Activated CD4-positive, CD25-positive, alpha-beta regulatory T cell treated with anti-CD3 and anti-CD28 coated beads, Interleukin-2, amount 50 U/mL, for 16 hours (primary cell): Measurements from ENCODE around the gene SPI1.

Experiments used
- DNase-seq: peaks from one replicate; pipeline ENCODE4 v3.0.0-alpha.2; 2020; ENCODE audit warnings: low read depth, low spot score

Gene SPI1

GRCh38 chr11:47406896-47407745 lies 28.8 kb upstream of the SPI1 start:
- no peak for DNase-seq

GRCh38 chr11:47403571-47403970 lies 25.2 kb upstream of the SPI1 start:
- no peak for DNase-seq

GRCh38 chr11:47403135-47403534 lies 24.8 kb upstream of the SPI1 start:
- no peak for DNase-seq

- DNase-seq, result no peak
Measured at GRCh38 chr11:47400768-47401279, 22.5 kb upstream of the SPI1 start.

GRCh38 chr11:47399860-47400767 lies 21.8 kb upstream of the SPI1 start:
- DNase-seq, result no peak

DNA sequence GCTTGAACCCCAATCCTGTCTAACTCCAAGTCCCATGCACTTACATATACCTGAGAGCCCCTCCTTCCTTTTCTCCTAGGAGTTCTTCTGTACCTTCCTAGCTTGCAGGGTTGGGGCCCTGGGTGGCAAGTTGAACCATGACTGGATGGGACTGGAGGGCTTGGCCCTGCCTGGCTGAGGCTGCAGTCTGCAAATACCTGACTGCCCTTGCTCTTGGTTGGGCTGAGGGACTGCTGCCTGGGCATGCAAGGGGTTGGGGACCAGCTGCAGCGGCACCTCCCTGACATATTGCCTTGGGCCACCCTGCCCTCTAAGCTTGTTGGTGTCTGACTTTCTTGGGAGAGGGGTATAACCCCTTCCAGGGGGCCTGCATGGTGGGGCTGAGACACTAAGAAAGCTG lies 20.2 kb upstream of the SPI1 start:
- DNase-seq, result no peak

DNA sequence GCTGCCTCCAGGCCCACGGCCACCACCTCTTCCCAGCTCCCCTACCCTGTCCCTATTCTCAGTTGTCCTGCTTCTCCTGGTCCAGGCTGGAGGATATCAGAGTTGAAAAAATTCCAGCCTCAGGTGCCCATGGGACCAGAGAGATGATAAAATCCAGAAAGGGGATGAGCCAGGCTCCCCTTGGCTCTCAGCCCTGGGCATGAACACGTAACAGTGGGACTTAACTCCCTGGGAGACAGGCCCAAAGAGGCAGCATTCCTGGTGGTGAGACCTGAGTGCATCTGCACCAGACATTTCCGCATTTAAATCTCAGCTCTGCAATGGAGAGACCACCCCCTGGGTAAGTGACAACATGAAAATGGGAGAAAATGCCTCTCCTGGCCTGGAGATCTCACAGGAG lies 19.7 kb upstream of the SPI1 start:
- DNase-seq, result no peak

DNA sequence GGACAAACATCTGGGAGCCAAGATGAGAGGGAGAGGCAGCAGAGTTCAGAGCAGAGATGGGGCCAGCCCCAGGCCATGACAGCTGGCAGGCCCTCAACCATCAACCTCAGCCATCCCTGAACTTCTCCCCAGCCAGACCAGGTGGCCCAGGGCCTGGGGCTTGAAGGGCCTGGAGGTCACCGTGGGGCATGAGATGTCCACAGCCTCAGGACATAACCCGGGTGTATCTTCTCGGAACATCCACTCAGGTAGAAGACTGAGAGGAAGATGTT lies 17.6 kb upstream of the SPI1 start:
- no peak for DNase-seq

DNA sequence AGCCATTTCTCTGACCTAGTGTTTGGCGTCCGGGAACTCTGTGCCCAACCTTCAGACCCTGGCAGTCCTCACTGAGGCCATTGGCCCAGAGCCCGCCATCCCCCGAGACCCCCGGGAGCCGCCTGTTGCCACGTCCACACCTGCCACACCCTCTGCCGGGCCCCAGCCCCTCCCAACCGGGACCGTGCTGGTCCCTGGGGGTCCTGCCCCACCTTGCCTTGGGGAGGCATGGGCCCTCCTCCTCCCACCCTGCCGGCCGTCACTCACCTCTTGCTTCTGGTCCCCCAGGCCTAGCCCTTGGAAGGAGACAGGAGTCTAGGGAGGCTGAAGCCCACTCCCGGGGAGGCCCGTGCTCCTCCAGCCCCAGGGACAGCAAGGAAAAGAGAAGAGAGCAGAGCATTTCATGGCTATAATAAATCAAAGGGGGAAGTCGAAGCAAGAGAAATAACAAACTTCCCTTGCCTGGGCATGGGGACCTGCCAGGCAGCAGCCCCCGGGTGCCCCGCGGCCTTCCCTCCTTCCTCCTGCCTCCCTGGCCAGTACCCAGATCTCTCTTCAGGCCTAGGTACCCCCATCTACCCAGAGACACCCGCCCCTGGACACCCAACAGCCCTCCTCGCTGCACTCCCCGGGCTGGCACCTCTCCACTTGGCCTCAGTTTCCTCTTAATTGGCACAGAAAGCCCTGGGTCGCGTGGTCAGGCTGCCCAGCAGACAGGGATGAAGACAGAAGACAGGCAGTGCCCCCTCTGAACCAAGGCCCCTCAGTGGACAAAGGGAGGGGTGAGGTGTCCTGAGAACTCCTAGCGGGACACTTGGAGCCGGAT lies 17.1 kb upstream of the SPI1 start:
- DNase-seq, result no peak

- peak; percentile 23 for DNase-seq
Measured at GRCh38 chr11:47394322-47395222, 16.2 kb upstream of the SPI1 start.

DNA sequence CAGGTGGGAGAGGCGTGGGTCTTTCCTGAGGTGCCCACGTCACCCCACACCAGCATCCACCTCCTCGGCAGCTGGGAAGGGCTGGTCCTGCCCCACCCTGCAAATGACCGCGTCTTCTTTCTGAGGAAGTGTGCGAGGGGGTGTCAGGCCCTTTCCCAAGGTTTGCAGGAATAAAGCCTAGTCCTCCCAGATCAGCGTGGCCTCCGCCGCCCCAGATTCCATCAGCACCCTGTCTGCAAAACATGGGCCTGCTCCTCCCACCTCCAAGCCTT lies 15.6 kb upstream of the SPI1 start:
- DNase-seq, result no peak

GRCh38 chr11:47393163-47394049 lies 15.1 kb upstream of the SPI1 start:
- no peak for DNase-seq

- DNase-seq, result no peak
Measured at GRCh38 chr11:47392546-47393162, 14.3 kb upstream of the SPI1 start.

DNA sequence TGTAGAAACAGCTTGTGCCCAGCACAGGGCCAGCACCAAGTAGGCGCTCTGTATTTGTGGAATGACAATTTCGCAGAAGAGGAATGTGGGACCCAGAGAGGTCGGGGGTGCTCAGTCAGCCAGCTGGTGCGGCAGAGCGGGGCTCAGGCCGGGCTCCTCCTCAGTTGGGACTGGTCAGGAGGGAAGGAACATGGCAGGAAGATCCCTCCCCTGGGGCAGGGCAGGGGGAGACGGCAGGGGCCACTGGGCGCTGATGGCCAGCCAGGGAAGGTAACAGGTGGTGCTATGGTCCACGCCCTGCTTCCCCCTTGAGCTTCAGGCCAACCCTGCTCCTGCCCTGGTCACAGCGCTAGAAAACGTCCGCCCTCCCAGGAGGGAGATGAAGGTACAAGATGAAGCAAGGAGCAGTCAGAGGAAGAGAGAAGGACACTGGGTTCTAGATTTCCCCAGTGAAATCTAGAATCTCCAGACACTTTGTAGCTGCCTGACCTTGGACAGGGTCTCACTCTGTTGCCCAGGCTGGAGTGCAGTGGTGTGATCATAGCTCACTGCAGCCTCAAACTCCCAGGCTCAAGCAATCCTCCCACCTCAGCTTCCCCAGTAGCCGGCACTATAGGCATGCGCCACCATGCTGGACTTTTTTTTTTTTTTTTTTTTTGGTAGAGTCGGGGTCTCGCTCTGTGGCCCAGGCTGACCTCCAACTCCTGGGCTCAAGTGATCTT lies 13.5 kb upstream of the SPI1 start:
- DNase-seq, result no peak

DNA sequence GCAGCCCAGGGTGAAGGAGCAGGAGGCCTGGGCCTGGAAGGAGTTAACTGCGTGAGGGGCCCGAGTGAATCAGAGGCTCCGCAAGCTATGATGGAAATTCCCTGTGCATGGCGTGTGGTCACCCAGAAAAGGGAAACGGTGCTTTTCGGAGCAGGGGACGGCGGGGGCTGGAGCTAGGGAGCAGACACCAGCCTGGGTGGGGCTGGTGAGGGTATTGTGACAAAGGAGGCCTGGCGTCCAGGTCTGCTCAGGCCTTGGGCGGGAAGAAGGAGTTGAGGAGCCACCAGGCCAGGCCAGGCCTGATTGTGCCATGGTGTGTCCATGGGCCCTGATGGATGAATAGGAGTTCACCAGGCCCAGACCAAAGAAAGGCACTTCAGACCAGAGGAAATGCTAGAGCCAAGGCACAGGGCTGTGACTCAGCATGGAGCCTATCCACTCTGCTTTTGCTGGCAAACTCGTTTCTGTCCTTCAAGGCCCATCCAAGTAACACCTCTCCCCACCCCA lies 12.8 kb upstream of the SPI1 start:
- DNase-seq, result no peak

GRCh38 chr11:47390422-47390760 lies 12.0 kb upstream of the SPI1 start:
- DNase-seq, result no peak

DNA sequence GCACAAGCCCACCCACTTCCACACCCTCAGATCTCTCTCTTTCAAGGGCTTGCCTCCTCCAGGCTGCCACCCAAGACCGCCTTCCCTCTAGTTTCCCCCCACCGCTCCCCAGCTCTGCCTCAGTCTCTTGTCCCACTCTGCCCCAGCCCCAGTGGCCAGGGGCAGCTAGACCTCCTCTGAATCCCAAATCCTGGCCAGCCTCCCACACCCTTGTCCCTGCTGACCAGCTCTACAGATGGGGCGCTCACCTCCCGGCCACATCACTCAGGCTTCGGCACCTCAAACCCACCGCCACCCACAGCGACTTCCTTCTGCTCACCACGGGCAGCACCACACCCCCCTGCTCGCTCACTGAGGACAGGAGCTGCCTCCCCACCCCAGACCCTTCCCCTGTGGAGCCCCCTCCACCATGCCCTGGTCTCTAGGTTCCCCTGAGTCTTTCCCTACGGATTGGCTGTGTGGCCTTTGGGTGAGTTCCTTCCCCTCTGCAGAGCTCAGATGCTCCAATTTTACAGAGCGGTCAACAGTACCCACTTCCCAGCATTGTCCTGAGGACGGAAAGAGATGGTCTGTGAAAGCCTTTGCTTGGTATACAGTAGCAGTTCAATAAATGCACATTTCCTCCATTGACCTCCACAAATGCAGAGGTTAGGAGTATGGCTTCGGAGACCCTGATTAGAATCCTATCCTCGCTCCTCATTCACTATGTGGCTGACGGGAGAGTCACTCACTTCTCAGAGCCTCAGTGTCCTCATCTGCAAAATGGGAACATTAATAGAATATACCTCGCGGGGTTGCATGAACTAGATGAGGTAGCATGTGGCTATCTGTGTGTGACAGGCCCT lies 11.5 kb upstream of the SPI1 start:
- DNase-seq, result no peak
